Adipose tissue (tissue), 3 donors: ENCODE results near the gene FDXR. TPM values are rescaled to one million over a fixed set of nuclear protein-coding genes. Genes with fewer than 3 reads are reported as not detected.
"Not testable (repeated sequence)": the region's sequence is repeated elsewhere in the genome, so short reads cannot be mapped to it uniquely, and the experiment has no call there.

Experiments used
- H3K27ac ChIP-seq: one replicate; pipeline ENCODE4 v1.5.1; 2013; ENCODE audit warnings: low read depth, low read length
- WGBS, 3 donors: extraction: QIAGEN DNeasy Blood & Tissue Kit; methylation state at CpG; one replicate each; pipeline ENCODE4 v1.1.7; 2013; 5-methylcytosine and 5-hydroxymethylcytosine counted together
- polyA plus RNA-seq, 3 donors: library from polyadenylated mRNA; stranded (reverse); fragments of 200-250 nt; gene quantifications; one replicate each; pipeline ENCODE4 v1.2.3, GENCODE V29; 2013
- donor health status: healthy with polysubstance abuse.
- donor health status: Bipolar disorder and iron deficiency.
- donor health status: healthy.

The FDXR gene, protein sequence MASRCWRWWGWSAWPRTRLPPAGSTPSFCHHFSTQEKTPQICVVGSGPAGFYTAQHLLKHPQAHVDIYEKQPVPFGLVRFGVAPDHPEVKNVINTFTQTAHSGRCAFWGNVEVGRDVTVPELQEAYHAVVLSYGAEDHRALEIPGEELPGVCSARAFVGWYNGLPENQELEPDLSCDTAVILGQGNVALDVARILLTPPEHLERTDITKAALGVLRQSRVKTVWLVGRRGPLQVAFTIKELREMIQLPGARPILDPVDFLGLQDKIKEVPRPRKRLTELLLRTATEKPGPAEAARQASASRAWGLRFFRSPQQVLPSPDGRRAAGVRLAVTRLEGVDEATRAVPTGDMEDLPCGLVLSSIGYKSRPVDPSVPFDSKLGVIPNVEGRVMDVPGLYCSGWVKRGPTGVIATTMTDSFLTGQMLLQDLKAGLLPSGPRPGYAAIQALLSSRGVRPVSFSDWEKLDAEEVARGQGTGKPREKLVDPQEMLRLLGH
- 10 to 100 TPM in 1 of 3 donors, 1 to 10 TPM in 2; 5.7 to 14.1 (median 6.2) TPM for polyA plus RNA-seq

DNA sequence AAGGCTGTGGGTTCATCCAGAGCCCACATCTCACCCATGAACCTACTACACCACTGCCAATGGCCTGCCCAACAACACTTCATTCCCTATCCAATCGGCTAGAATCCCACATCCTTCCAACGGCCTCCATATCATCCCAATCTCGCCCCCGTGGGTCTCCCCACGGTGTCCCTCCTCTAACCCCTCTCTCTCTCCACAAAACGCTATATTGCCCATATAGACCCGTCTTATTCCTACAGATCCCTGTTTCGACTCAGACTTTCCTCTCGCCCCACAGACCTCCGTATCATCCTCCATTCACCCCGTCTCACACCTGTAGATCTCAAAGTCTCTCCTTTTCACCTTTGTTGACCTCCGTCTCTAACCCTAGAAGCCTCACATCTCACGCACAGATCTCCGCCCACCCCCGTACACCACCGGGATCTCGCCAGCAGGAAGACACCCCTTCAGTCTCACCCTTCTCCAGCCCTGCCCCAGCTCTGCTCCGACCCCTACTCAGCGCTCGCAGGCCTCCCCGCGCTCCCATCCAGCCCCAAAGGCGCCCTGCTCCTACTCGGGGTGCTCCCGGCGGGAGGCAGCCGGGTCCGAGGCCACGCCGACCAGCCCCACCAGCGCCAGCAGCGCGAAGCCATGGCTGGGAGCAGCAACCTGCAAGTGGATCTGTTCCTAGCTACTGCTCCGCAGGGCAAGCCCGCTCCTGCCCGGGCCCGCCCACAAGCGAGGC lies at the start of gene FDXR:
FDXR (minus strand) TSS at position 682 of the 724 bp plus-strand sequence; CDS start at position 632, 50 bp downstream.
- 6 to 9% (median 8%) methylated on average over 38 of the region's 38 CpGs for WGBS, 3 donors
- H3K27ac ChIP-seq = no peak within 1 kb of the TSS

DNA sequence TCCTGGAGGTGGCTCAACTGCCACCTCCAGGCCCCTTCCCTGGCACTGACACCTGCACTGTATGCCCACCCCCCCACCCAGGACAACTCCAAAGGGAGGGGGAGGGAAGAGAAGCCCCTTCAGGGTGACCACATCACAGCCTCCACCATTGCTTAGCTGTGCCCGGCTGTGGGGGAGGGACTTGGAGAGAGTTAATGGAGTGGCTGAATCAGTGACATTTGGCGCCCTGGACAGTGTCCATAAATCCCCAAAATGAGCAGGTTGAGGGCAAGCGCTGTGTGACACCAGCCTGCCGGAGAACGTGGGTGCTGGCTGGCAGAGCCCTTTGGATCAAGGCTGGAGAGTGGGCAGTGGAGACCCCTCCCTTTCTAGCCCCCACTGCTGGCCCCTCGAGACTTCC lies 49.4 kb upstream of the FDXR start:
- H3K27ac ChIP-seq = no peak overlapping the region
- 54 to 60% (median 56%) methylated on average over 6 of the region's 6 CpGs for WGBS, 3 donors

DNA sequence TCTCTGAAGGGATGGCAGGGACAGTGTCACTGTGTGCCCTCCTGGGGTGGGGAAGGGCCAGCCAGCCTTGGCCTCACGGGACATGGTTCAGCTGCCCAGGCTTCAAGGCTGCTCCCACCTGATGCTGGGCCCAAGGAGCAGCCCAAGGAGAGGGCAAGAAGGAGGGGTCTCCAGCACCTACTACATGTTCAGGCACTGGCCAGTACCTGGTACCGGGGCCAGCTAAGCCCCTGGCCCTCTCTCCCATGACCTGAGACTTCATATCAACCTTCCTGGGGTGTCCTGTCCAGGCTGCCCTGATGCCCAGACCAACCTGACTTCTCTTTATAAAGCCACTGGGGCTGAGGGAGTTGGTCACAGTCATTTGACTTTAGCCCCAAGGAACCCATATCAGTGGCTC lies 49.0 kb upstream of the FDXR start:
- WGBS, 3 donors = 83 to 100% (median 98%) methylated on average over 2 of the region's 2 CpGs

DNA sequence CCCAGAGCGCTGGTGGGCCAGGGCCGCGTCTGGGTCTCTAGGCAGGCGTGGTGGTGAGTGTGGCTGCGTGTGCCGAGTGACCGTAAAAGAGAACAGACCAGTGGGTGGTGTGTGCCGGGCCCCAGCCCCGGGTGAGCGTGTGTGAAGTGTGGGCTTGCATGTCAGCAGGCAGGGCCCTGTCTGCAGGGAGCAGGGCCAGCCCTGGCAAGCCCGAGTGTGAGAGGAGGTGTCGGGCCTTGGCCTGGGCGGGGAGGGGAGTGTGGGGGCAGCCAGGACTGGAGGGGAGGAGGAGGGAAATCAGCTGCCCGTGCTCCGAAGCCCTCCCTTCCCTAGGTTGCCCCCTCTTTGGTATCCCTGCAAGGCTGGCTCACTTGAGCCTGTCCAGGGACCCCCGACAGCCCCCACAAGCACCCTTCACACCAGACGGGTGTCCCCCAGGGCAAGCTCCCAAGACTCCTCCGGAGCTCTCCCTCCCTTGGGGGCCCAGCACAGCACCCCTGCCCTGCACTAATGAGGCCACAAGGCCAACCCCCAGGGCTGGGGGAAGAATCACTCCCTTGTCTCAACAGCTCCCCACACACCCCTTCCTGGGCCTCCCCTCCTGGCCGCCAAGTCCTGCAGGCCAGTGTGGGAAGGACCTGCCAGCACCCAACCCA lies 48.4 kb upstream of the FDXR start:
- 41 to 59% (median 41%) methylated on average over 18 to 19 of the region's 19 CpGs for WGBS, 3 donors

More for the DNA sequence above, 49.0 kb upstream of the FDXR start:
- H3K27ac ChIP-seq = no peak overlapping the region

DNA sequence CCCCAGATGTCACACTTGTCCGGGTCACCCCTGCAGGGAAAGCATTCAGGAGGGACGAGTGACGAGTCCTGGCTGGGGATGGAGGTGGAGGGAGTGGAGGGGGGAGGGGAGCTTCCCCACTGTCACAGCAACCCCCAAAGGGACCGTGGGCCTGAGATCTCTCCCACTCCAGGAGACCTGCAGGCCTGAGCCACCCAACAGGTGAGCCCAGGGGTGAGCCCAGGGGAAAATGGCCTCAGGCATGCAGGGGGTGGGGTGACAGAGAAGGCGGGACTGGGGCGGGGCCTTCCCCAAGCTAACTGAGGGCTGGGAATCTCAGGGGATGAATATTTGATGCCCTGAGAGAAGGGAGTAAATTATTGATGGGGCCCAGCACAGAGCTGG lies 47.8 kb upstream of the FDXR start:
- 47 to 61% (median 57%) methylated on average over 6 of the region's 6 CpGs for WGBS, 3 donors
- no peak overlapping the region for H3K27ac ChIP-seq

More for the DNA sequence above, 48.4 kb upstream of the FDXR start:
- H3K27ac ChIP-seq = no peak overlapping the region

DNA sequence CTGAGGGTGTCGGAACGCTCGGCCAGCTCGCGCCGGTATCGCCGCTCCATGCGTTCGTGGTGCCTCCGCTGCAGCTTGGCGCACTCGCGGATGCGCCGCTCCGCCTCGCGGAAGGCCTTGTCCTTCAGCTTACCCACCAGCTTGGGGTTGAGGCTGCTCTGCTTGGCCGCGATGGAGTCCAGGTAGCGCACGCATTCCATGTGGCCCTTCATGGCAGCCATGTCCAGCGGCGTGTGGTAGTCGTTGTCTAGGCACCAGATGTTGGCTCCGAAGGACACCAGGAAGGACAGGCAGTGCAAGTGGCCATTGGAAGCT lies 47.5 kb upstream of the FDXR start:
- no peak overlapping the region for H3K27ac ChIP-seq
- WGBS, 3 donors = 70 to 79% (median 73%) methylated on average over 27 of the region's 27 CpGs

DNA sequence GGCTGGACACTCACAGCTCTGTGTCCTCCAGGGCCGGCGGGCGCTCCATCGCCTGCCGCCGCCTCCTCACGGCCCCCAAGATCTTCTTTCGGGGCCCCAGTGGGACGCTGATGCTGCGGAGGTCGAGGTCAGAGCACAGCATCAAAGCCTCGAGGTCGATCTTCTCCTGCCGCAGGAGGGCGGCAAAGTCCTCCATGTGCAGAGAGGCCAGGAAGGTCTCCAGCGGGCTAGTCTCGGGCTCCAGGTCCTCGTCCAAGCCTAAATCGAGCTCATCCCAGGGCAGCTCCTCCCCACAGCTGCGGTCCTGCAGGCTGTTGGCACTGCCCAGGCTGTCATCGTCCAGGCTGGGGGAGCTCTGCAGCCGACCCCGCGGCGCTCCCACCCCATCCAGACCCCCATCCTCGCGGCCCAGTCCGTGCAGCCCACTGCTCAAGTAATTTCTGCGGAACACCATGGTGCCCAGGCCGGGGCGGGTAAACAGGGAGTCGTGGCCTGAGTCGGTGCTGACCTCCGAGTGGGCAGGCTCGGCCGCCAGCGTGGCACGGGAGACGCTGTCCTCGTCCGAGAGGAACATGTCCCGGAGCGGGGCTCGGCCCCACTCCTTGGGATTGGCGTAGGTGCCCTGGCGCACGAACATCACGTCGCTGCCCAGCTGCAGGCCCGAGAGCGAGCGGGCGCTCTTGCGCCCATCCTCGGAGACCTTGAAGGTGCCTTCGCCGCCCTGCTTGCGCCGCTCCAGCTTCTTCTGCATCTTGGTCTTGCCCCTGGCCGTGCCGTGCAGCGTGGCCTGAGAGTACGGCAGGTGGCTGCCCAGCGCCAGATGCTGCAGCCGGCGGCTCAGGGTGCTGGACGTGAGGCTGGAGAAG lies 46.9 kb upstream of the FDXR start:
- H3K27ac ChIP-seq = no peak overlapping the region

DNA sequence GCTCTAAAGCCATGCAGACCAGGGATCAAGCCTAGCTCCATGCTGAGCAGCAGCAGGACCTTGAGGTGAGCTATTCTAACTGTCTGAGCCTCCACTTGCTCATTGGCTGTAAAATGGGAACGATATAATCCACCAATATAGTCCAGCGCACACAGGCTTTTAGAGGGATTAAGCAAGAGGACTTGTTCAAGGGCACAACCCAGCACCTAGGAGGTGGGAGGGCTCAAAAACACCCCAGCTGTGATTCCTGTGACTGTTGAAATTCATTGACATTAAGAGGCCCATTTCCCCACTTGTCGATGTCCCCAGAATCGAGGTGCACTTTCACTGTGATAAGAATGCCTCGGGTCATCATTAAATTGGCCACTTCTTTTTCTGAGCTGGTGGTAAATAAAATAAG lies 46.1 kb upstream of the FDXR start:
- WGBS, 3 donors = 89 to 92% (median 91%) methylated on average over 5 of the region's 5 CpGs
- H3K27ac ChIP-seq = no peak overlapping the region

More for the DNA sequence above, 46.9 kb upstream of the FDXR start:
- WGBS, 3 donors = 60 to 74% (median 65%) methylated on average over 66 to 67 of the region's 67 CpGs

DNA sequence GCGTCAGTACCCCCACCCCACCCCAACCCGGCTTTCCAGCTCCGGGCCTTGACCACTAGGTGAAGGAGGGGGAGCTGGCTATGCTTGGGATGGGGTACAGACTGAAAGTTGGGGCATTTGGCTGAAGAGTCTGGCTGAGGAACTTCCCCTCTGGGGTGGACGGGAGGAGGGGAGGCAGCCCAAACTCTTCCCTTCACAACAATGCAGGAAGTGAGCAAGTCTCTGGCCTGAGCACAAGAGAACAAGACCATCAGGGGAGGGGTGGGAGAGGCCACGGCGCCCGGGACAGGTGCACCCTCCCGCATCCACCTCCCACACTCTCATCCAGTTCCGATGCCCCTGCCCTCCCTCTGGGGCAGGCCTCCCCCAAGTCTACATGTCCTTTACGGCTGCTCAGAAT lies 44.6 kb upstream of the FDXR start:
- WGBS, 3 donors = 47 to 72% (median 50%) methylated on average over 10 of the region's 10 CpGs

DNA sequence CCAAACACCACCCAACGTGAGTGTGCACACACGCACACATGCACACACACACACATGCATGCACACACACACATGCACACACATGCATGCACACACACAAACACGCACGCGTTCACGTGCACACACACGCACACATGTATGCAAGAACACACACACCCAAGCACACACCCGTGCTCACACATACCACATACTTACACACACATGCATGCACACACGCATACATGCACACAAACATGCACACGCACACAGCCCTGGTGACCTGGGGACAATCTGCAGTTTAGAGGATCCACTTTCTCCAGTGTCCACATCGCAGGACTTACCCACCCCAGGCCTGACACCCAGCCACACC lies 44.0 kb upstream of the FDXR start:
- WGBS, 3 donors = 86 to 94% (median 91%) methylated on average over 11 of the region's 11 CpGs
- H3K27ac ChIP-seq = no peak overlapping the region

More for the DNA sequence above, 44.6 kb upstream of the FDXR start:
- no peak overlapping the region for H3K27ac ChIP-seq

DNA sequence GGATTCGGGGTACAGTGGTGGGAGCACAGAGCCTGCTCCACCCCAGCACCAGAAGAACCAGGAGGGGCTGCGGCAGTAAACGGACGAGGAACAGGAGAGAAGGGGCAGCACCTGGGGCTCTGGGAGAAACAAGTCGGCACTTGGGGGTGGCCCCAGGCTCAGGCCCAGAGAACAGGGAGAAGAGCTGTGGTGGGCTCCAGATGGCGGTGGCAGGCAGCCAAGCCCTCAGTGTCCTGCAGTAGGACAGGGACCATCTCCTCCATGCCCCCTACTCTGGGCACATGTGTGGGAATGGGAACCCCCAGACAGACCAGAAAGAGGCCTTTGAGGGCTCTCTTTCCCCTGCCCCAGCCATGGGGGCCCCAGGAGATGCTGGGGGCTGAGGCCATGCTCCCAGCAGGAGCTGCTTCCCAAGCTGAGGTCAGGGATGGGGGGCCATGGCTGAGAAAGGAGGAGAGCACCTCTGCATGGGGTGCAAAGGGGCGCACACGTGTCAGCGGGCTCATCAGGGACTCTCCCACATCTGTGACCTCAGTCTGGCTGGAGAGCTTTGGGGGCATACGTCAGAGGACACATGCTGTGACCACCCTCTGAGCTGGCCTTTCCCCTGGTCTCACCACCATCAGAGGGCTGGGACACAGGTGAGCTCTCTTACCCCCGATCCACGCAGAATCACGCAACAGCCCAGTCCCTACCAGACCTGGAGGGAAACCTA lies 43.5 kb upstream of the FDXR start:
- H3K27ac ChIP-seq = no peak overlapping the region
- 82 to 91% (median 85%) methylated on average over 13 of the region's 13 CpGs for WGBS, 3 donors

DNA sequence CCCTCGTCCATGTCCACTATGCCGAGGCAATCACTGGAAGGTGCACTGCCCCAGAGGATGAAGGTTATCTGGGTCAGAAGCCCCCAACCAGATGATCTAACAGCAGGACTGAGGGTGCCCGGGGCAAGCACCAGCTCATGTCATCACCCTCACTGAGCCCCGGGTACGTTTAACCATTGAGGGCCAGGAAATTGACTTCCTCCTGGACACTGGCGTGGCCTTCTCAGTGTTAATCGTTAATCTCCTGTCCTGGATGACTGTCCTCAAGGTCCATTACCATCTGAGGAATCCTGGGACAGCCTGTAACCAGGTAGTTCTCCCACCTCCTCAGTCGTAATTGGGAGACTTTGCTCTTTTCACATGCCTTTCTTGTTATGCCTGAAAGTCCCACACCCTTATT lies 38.6 kb upstream of the FDXR start:
- H3K27ac ChIP-seq = not testable (repeated sequence)
- WGBS, 3 donors = 64 to 80% (median 65%) methylated on average over 8 of the region's 8 CpGs

DNA sequence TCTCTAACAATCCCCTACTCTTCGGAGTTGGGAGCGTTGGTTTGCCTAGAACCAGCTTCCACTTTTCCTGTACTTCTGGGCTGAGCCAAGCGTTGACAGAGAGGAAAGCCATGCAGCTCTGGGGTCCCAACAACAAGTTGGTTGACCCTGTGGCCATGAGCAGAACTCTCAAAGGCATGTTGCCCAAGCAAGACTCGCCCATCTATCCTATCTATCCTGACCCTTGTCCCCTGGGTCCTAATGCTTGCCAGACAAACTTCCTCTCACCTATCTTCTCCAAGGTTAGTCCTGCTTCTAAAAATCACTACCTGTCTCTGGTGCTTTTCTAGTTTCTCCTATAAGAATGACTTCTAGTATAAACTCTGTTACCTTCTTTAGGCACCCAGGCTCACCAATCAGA lies 36.3 kb upstream of the FDXR start:
- WGBS, 3 donors = 67 to 77% (median 69%) methylated on average over 4 of the region's 4 CpGs
- not testable (repeated sequence) for H3K27ac ChIP-seq

DNA sequence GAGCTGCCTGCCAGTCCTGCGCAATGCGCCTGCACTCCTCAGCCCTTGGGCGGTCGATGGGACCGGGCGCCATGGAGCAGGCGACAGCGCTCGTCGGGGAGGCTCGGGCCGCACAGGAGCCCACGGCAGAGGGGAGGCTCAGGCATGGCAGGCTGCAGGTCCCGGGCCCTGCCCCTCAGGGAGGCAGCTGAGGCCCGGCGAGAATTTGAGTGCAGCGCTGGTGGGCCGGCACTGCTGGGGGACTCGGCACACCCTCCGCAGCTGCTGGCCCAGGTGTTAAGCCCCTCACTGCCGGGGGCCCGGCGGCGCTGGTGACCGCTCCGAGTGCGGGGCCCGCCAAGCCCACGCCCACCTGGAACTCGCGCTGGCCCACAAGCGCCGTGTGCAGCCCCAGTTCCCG lies 34.2 kb upstream of the FDXR start:
- H3K27ac ChIP-seq = no peak overlapping the region
- WGBS, 3 donors = 94 to 96% (median 94%) methylated on average over 28 to 34 of the region's 34 CpGs

DNA sequence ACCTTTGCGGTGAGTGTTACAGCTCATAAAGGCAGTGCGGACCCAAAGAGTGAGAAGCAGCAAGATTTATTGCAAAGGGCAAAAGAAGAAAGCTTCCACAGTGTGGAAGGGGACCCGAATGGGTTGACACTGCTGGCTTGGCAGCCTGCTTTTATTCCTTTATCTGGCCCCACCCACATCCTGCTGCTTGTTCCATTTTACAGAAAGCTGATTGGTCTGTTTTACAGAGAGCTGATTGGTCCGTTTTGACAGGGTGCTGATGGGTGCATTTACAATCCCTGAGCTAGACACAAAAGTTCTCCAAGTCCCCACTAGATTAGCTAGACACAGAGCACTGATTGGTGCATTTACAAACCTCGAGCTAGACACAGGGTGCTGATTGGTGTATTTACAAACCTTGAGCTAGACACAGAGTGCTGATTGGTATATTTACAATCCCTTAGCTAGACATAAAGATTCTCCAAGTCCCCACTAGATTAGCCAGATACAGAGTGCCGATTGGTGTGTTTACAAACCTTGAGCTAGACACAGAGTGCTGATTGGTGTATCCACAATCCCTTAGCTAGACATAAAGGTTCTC lies 33.5 kb upstream of the FDXR start:
- H3K27ac ChIP-seq = not testable (repeated sequence)
- WGBS, 3 donors = 68 to 70% (median 69%) methylated on average over 6 of the region's 6 CpGs

DNA sequence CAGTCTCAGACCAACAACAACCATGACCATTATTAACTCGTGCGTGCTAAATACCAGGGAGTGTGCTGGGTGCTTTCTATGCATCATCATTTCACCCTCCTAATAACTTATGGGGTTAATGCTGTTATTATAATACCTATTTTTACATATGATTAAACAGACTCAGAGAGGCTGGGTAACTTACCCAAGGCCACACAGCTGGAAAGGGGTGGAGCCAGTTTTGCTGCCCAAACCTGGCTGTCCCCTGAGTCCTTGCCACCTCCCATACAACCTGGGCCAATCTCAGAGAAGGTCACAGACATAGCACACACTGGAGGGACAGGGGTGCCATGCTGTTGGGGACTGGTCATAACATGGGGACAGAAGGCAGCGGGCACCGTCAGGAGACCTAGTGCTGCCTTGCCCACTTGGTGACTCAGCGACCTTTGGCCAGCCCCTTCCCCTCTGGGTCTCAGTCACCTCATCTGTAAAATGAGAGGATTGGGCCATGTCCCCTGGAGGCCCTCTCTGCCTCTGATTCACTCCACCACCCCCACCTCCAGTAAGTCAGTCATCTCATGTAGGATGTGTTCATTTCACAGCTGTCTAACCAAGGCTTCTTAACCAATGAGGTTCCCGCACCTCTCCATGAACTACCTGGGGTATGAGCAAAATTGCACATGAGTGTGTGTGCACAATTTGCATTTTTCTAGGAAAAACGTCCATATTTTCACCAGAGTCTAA lies 32.1 kb upstream of the FDXR start:
- whole genome bisulfite sequencing, 3 donors = 72 to 74% (median 73%) methylated on average over 7 of the region's 7 CpGs
- no peak overlapping the region for H3K27ac ChIP-seq

DNA sequence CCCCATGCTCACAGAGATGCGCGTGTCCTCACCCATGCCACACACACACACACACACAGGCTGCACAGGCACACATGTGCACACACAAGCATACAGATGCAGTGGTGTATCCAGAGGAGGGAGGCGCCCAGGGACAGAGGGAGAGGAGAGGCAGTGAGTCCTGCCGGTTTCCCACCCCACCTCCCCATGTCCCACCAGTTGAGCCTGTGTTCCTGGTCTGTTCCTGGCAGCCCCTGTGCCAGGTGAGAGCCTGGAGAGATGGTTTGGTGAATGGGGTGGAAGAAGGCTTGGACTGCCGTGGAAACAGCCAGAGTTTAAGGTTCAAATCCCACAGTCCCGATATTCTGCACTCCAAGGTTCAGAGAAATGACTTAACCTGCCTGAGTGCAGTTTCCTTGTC lies 30.9 kb upstream of the FDXR start:
- no peak overlapping the region for H3K27ac ChIP-seq
- WGBS, 3 donors = 57 to 79% (median 76%) methylated on average over 6 of the region's 6 CpGs
